ENCODE measurements around the gene MBP. TPM values are rescaled to one million over a fixed set of nuclear protein-coding genes. Genes with fewer than 3 reads are reported as not detected.

The MBP gene
- total and polyA plus RNA-seq, 10 of the 15 experiments (the other 5 are each of a cell fraction or from before 2014, with no cell fraction given), result 12.2 to 67.8 (median 42.1) TPM

- RAD21 ChIA-PET (ENCODE audit: unreplicated experiment), result no interaction called here
- no peak for FAIRE-seq
- H3K27me3 ChIP-seq (replicated peaks in 1 of 2; ENCODE audit: control insufficient read depth in 2 of 2, insufficient read depth in 2 of 2, low read length in 1 of 2), result no peaks in the 10 kb centered on the region
- no peak overlapping the region for H2AFZ ChIP-seq (ENCODE audit: control insufficient read depth, low read depth, low read length)
- in situ Hi-C loops (cut with MboI) (no loop called here), intact Hi-C loops (cut with micrococcal nuclease; ENCODE audit: unreplicated experiment) (no loop called here)
- no peak for ATAC-seq
- no peak overlapping the region for H3K4me3 ChIP-seq
- POLR2A ChIA-PET, result no interaction called here
- no peaks in the 10 kb centered on the region for H4K20me1 ChIP-seq (ENCODE audit: control insufficient read depth, insufficient read depth)
- H3K79me2 ChIP-seq (ENCODE audit: control insufficient read depth, insufficient read depth, low read length), result peaks cover 36% of the 10 kb centered on the region
- SMC1A ChIA-PET (ENCODE audit: uncharacterized antibody, unreplicated experiment), result interaction anchor here (0.9 to 1.4 kb wide), 3 partner anchors 20 to 85 kb away, joined by 3 to 4 read pairs (median 3); no protein-coding TSS in a partner anchor
- no TSS peak for BruUV-seq (replicated peaks)
- no peak overlapping the region for H3K27ac ChIP-seq (ENCODE audit: control insufficient read depth, insufficient read depth)
- CTCF ChIA-PET, result interaction anchor here (0.6 to 1.2 kb wide), 5 partner anchors 13 to 30 kb away, joined by 3 to 5 read pairs (median 3); no protein-coding TSS in a partner anchor
- no peaks in the 10 kb centered on the region; the same call in 2 of the 3 replicates for H3K9me3 ChIP-seq (replicated peaks; ENCODE audit: control insufficient read depth, insufficient read depth, low read length)
- no peak overlapping the region for H3K9ac ChIP-seq (ENCODE audit: control insufficient read depth, insufficient read depth, low read length)
- H3K36me3 ChIP-seq (ENCODE audit: control insufficient read depth in 2 of 2, insufficient read depth in 2 of 2, low read length in 1 of 2), result peaks cover 7 to 11% of the 10 kb centered on the region in 2 experiments
- 100% methylated on average over 1 of the region's 1 CpG for WGBS (ENCODE audit: insufficient coverage, insufficient replicate concordance, low lambda C conversion rate, missing lambda C conversion rate)
- peaks cover 12% of the 10 kb centered on the region for H3K4me1 ChIP-seq (ENCODE audit: control insufficient read depth, insufficient read depth, low read length)
- TF ChIP-seq MYB (IDR thresholded peaks at IDR 0.05; ENCODE audit: borderline replicate concordance, low read depth, low read length), result no peak
- no peak for DNase-seq (ENCODE audit: low read depth, low spot score)
- no peak overlapping the region for H3K4me2 ChIP-seq (ENCODE audit: control insufficient read depth, insufficient read depth)
Observed at GRCh38 chr18:77084688-77085035, 47.9 kb downstream of the MBP start.

- H3K9me3 ChIP-seq (replicated peaks; ENCODE audit: control insufficient read depth, insufficient read depth, low read length), result no peaks in the 10 kb centered on the region; the same call in 2 of the 3 replicates
- ChIA-PET RAD21 (ENCODE audit: unreplicated experiment) (no interaction called here), POLR2A (interaction anchor here (0.6 kb wide), 1 partner anchor 86 kb away, joined by 3 read pairs; no protein-coding TSS in a partner anchor), SMC1A (ENCODE audit: uncharacterized antibody, unreplicated experiment) (interaction anchor here (1.5 kb wide), 1 partner anchor 129 kb away, joined by 3 read pairs; no protein-coding TSS in a partner anchor), CTCF (no interaction called here)
- H3K27me3 ChIP-seq (replicated peaks in 1 of 2; ENCODE audit: control insufficient read depth in 2 of 2, insufficient read depth in 2 of 2, low read length in 1 of 2), result no peaks in the 10 kb centered on the region
- in situ Hi-C loops (cut with MboI), result no loop called here
- H2AFZ ChIP-seq (ENCODE audit: control insufficient read depth, low read depth, low read length), result no peak overlapping the region
- no peak overlapping the region for H3K9ac ChIP-seq (ENCODE audit: control insufficient read depth, insufficient read depth, low read length)
- peaks cover 42% of the 10 kb centered on the region for H3K79me2 ChIP-seq (ENCODE audit: control insufficient read depth, insufficient read depth, low read length)
- intact Hi-C loops (cut with micrococcal nuclease; ENCODE audit: unreplicated experiment), result no loop called here
- no peak for FAIRE-seq
- DNase-seq (ENCODE audit: low read depth, low spot score), result no peak
- no TSS peak for BruUV-seq (replicated peaks)
- no peaks in the 10 kb centered on the region for H4K20me1 ChIP-seq (ENCODE audit: control insufficient read depth, insufficient read depth)
- no peak for ATAC-seq
- H3K27ac ChIP-seq (ENCODE audit: control insufficient read depth, insufficient read depth), result no peak overlapping the region
- H3K36me3 ChIP-seq (ENCODE audit: control insufficient read depth in 2 of 2, insufficient read depth in 2 of 2, low read length in 1 of 2), result peaks cover 5 to 14% of the 10 kb centered on the region in 2 experiments
- 99% methylated on average over 9 of the region's 9 CpGs for WGBS (ENCODE audit: insufficient coverage, insufficient replicate concordance, low lambda C conversion rate, missing lambda C conversion rate)
- H3K4me3 ChIP-seq, result no peak overlapping the region
- peaks cover 12% of the 10 kb centered on the region for H3K4me1 ChIP-seq (ENCODE audit: control insufficient read depth, insufficient read depth, low read length)
- H3K4me2 ChIP-seq (ENCODE audit: control insufficient read depth, insufficient read depth), result no peak overlapping the region
- no peak for TF ChIP-seq FOS (IDR thresholded peaks at IDR 0.05; ENCODE audit: borderline replicate concordance, extremely low read depth, insufficient read length)
- TF ChIP-seq, protein P1, sequence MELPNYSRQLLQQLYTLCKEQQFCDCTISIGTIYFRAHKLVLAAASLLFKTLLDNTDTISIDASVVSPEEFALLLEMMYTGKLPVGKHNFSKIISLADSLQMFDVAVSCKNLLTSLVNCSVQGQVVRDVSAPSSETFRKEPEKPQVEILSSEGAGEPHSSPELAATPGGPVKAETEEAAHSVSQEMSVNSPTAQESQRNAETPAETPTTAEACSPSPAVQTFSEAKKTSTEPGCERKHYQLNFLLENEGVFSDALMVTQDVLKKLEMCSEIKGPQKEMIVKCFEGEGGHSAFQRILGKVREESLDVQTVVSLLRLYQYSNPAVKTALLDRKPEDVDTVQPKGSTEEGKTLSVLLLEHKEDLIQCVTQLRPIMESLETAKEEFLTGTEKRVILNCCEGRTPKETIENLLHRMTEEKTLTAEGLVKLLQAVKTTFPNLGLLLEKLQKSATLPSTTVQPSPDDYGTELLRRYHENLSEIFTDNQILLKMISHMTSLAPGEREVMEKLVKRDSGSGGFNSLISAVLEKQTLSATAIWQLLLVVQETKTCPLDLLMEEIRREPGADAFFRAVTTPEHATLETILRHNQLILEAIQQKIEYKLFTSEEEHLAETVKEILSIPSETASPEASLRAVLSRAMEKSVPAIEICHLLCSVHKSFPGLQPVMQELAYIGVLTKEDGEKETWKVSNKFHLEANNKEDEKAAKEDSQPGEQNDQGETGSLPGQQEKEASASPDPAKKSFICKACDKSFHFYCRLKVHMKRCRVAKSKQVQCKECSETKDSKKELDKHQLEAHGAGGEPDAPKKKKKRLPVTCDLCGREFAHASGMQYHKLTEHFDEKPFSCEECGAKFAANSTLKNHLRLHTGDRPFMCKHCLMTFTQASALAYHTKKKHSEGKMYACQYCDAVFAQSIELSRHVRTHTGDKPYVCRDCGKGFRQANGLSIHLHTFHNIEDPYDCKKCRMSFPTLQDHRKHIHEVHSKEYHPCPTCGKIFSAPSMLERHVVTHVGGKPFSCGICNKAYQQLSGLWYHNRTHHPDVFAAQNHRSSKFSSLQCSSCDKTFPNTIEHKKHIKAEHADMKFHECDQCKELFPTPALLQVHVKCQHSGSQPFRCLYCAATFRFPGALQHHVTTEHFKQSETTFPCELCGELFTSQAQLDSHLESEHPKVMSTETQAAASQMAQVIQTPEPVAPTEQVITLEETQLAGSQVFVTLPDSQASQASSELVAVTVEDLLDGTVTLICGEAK (IDR thresholded peaks at IDR 0.05; ENCODE audit: borderline replicate concordance), result no peak
- no peak for TF ChIP-seq SRF (IDR thresholded peaks at IDR 0.05; ENCODE audit: low read depth in 2 of 2, low read length in 2 of 2)
- no peak for TF ChIP-seq MTA2 (IDR thresholded peaks at IDR 0.05; ENCODE audit: low read depth)
- no peak for TF ChIP-seq RELA (IDR thresholded peaks at IDR 0.05; ENCODE audit: borderline replicate concordance, partially characterized antibody)
- TF ChIP-seq RCOR1 (conservative IDR thresholded peaks at IDR 0.05; ENCODE audit: low read depth, low read length), result no peak
- no peak for TF ChIP-seq RELB (IDR thresholded peaks at IDR 0.05; ENCODE audit: low read depth)
- no peak for TF ChIP-seq SPI1 (IDR thresholded peaks at IDR 0.05; ENCODE audit: borderline replicate concordance, insufficient read depth, low read depth, low read length)
Observed at GRCh38 chr18:77082316-77082955, 50.1 kb downstream of the MBP start.

Data from GM12878 (cell line).